HEK293 (cell line): ENCODE results near the gene NFKB1.

Source experiments
- ATF2 ChIP-seq: fragments of 450-650 bp; formaldehyde crosslinking; IDR thresholded peaks from 2 replicates; pipeline ENCODE4 v1.5.1; 2016; ENCODE audit warnings: missing biosample characterization, missing genetic modification characterization, low read depth
- GLIS2 ChIP-seq: fragments of 450-650 bp; formaldehyde crosslinking; IDR thresholded peaks from 2 replicates; pipeline ENCODE4 v1.5.1; 2016; ENCODE audit warnings: missing biosample characterization, missing genetic modification characterization
- YY1 ChIP-seq: fragments of 450-650 bp; formaldehyde crosslinking; IDR thresholded peaks from 2 replicates; pipeline ENCODE4 v1.5.1; 2018; ENCODE audit warnings: missing biosample characterization, missing genetic modification characterization
- ZFP37 ChIP-seq: fragments of 450-650 bp; formaldehyde crosslinking; IDR thresholded peaks from 2 replicates; pipeline ENCODE4 v1.5.1; 2016; ENCODE audit warnings: missing biosample characterization, missing genetic modification characterization
- ZNF785 ChIP-seq: fragments of 450-650 bp; formaldehyde crosslinking; IDR thresholded peaks from 2 replicates; pipeline ENCODE4 v1.5.1; 2016; ENCODE audit warnings: missing biosample characterization, missing genetic modification characterization
- TF ChIP-seq, protein P1 (sequence below): fragments of 450-650 bp; formaldehyde crosslinking; IDR thresholded peaks from 2 replicates; pipeline ENCODE4 v1.5.1; 2016; ENCODE audit warnings: missing biosample characterization, missing genetic modification characterization

- TF ChIP-seq, protein P1, sequence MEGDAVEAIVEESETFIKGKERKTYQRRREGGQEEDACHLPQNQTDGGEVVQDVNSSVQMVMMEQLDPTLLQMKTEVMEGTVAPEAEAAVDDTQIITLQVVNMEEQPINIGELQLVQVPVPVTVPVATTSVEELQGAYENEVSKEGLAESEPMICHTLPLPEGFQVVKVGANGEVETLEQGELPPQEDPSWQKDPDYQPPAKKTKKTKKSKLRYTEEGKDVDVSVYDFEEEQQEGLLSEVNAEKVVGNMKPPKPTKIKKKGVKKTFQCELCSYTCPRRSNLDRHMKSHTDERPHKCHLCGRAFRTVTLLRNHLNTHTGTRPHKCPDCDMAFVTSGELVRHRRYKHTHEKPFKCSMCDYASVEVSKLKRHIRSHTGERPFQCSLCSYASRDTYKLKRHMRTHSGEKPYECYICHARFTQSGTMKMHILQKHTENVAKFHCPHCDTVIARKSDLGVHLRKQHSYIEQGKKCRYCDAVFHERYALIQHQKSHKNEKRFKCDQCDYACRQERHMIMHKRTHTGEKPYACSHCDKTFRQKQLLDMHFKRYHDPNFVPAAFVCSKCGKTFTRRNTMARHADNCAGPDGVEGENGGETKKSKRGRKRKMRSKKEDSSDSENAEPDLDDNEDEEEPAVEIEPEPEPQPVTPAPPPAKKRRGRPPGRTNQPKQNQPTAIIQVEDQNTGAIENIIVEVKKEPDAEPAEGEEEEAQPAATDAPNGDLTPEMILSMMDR (tag by site-specific recombination) = no peak
- no peak for TF ChIP-seq ATF2 (tag by site-specific recombination)
- TF ChIP-seq ZNF785 = no peak
- no peak for TF ChIP-seq YY1
- no peak for TF ChIP-seq ZFP37 (tag by site-specific recombination)
- TF ChIP-seq GLIS2 (tag by site-specific recombination) = no peak
Observed at GRCh38 chr4:102601586-102602227, 100.5 kb downstream of the NFKB1 start.
